DOHH2 (cell line): ENCODE results near the gene VSX1.

Source experiments
- H3F3A ChIP-seq: fragments of 200-600 bp; sonication (generic), shearing (Covaris generic); 2 replicates; pipeline ENCODE4 v1.6.0; 2016; ENCODE audit warnings: antibody characterized with exemption, mild to moderate bottlenecking; ENCODE audit not compliant: control insufficient read depth, insufficient read depth
- H3K27ac ChIP-seq: fragments of 200-600 bp; sonication (generic); 2 replicates; pipeline ENCODE4 v1.5.1; 2014; ENCODE audit warnings: low read depth, mild to moderate bottlenecking, low read length, moderate library complexity
- H3K27me3 ChIP-seq: fragments of 200-600 bp; sonication (generic); 2 replicates; pipeline ENCODE4 v1.6.1; 2014; ENCODE audit warnings: mild to moderate bottlenecking, low read length, mixed read lengths; ENCODE audit not compliant: control insufficient read depth
- H3K36me3 ChIP-seq: fragments of 200-600 bp; sonication (generic); 2 replicates; pipeline ENCODE4 v1.6.1; 2014; ENCODE audit warnings: mild to moderate bottlenecking, low read length, moderate library complexity, mixed read lengths; ENCODE audit not compliant: control insufficient read depth
- H3K4me1 ChIP-seq: fragments of 200-600 bp; sonication (generic); 2 replicates; pipeline ENCODE4 v1.6.1; 2014; ENCODE audit warnings: mild to moderate bottlenecking, low read length, mixed read lengths; ENCODE audit not compliant: control insufficient read depth
- H3K4me2 ChIP-seq: fragments of 200-600 bp; sonication (generic); 2 replicates; pipeline ENCODE4 v1.6.0; 2014; ENCODE audit warnings: mild to moderate bottlenecking, low read length, moderate library complexity
- H3K4me3 ChIP-seq: fragments of 200-600 bp; sonication (generic); 2 replicates; pipeline ENCODE4 v1.5.1; 2014; ENCODE audit warnings: mild to moderate bottlenecking, low read length, mixed read lengths
- H3K79me2 ChIP-seq: fragments of 200-600 bp; sonication (generic); 2 replicates; pipeline ENCODE4 v1.6.1; 2014; ENCODE audit warnings: mild to moderate bottlenecking, low read length, mixed read lengths; ENCODE audit not compliant: control insufficient read depth
- H3K9me2 ChIP-seq: fragments of 200-600 bp; sonication (generic); replicated peaks from 2 replicates; pipeline ENCODE4 v1.6.1; 2014; ENCODE audit warnings: mild to moderate bottlenecking, low read length, mixed read lengths; ENCODE audit not compliant: control insufficient read depth
- H3K9me3 ChIP-seq: fragments of 200-600 bp; sonication (generic); 2 replicates; pipeline ENCODE4 v1.6.1; 2014; ENCODE audit warnings: antibody characterized with exemption, low read length, mixed read lengths; ENCODE audit not compliant: control insufficient read depth, insufficient read depth
- H4K20me1 ChIP-seq: fragments of 200-600 bp; sonication (generic); 2 replicates; pipeline ENCODE4 v1.6.0; 2014; ENCODE audit warnings: low read depth, mild to moderate bottlenecking, antibody characterized with exemption, low read length, moderate library complexity; ENCODE audit not compliant: control insufficient read depth, insufficient read depth
- CTCF ChIP-seq: fragments of 200-600 bp; sonication (generic); IDR thresholded peaks from one replicate; pipeline ENCODE4 v1.5.1; 2014; ENCODE audit warnings: antibody characterized with exemption, mild to moderate bottlenecking, low read depth, low read length; ENCODE audit not compliant: poor library complexity, severe bottlenecking
- EZH2phosphoT487 ChIP-seq: fragments of 200-600 bp; sonication (generic); IDR thresholded peaks from 2 replicates; pipeline ENCODE4 v1.6.1; 2017; ENCODE audit warnings: borderline replicate concordance, mild to moderate bottlenecking, antibody characterized with exemption, low read length, moderate library complexity, mixed read lengths

Gene VSX1

GRCh38 chr20:25088267-25088666 lies 6.3 kb upstream of the VSX1 start:
- H3K9me2 ChIP-seq: no peaks in the 10 kb centered on the region

GRCh38 chr20:25087186-25087929 lies 5.4 kb upstream of the VSX1 start:
- H3K4me3 ChIP-seq: no peak overlapping the region
- H3K4me1 ChIP-seq: no peaks in the 10 kb centered on the region
- H3K27me3 ChIP-seq: peaks cover 6% of the 10 kb centered on the region; the same call in 1 of the 2 replicates
- no peaks in the 10 kb centered on the region for H3K9me2 ChIP-seq
- H3K4me2 ChIP-seq: no peak overlapping the region
- no peaks in the 10 kb centered on the region for H3K36me3 ChIP-seq
- TF ChIP-seq EZH2phosphoT487 (no peak), CTCF (no peak)
- H4K20me1 ChIP-seq: no peaks in the 10 kb centered on the region
- no peak overlapping the region for H3K27ac ChIP-seq
- H3F3A ChIP-seq: no peaks in the 10 kb centered on the region
- no peaks in the 10 kb centered on the region for H3K79me2 ChIP-seq
- H3K9me3 ChIP-seq: no peaks in the 10 kb centered on the region

More at GRCh38 chr20:25088267-25088666, 6.3 kb upstream of the VSX1 start:
- Histone ChIP-seq H3K27me3 (peaks cover 6% of the 10 kb centered on the region; the same call in 1 of the 2 replicates), H3K4me2 (no peak overlapping the region), H3K9me3 (no peaks in the 10 kb centered on the region), H4K20me1 (no peaks in the 10 kb centered on the region), H3K36me3 (no peaks in the 10 kb centered on the region), H3K4me1 (no peaks in the 10 kb centered on the region), H3K4me3 (no peak overlapping the region), H3F3A (no peaks in the 10 kb centered on the region), H3K27ac (no peak overlapping the region), H3K79me2 (no peaks in the 10 kb centered on the region)
- TF ChIP-seq EZH2phosphoT487 (no peak), CTCF (no peak)

DNA sequence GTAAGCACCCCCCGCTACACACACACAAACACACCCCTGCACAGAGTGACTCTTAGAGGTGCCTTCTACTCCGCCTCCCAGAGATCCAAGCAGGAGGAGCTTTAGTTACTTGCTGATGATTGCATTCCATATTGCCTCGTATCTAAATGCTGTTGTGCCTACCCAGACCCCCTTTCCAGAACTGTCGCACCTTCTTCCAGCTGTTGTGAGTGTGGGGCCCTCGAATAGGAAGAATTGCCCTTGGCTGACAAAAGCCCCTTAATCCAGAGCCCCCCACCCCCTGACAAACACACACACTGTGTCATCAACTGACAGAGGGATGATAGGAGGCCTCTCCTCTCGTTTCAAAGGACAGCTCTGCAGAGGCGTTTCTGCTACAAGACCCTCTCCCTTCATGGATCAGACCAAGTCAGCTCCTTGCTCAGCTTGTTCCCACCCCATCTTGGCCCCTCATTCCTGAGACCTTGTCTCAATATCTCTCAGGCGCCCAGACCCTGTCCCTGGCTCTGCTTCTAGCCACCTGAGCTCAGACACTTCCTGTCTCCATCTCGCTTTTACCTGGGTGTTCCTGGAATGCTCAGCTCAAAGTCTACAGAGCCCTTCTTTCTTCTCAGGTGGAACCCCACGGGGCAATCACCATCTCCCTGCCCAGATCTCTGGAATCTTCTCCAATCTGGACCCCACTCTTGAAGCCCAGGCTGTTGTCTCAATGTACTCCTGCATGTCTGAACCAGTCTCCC lies 4.0 kb upstream of the VSX1 start:
- no peak overlapping the region for H3K27ac ChIP-seq
- H3K4me2 ChIP-seq: no peak overlapping the region
- H3K4me1 ChIP-seq: no peaks in the 10 kb centered on the region
- no peaks in the 10 kb centered on the region for H3K36me3 ChIP-seq
- TF ChIP-seq CTCF (no peak), EZH2phosphoT487 (no peak)
- no peaks in the 10 kb centered on the region for H3K79me2 ChIP-seq
- no peak overlapping the region for H3K4me3 ChIP-seq
- no peaks in the 10 kb centered on the region for H3K9me3 ChIP-seq
- H3K27me3 ChIP-seq: no peaks in the 10 kb centered on the region
- no peaks in the 10 kb centered on the region for H3F3A ChIP-seq
- H3K9me2 ChIP-seq: no peaks in the 10 kb centered on the region
- H4K20me1 ChIP-seq: no peaks in the 10 kb centered on the region
